Prostate gland (tissue), 2 donors: Measurements from ENCODE around the gene BRD7. TPM values are rescaled to one million over a fixed set of nuclear protein-coding genes. Genes with fewer than 3 reads are reported as not detected.

Source experiments
- DNase-seq: peaks from one replicate; pipeline ENCODE4 v3.0.0-alpha.2; 2019; ENCODE audit warnings: low spot score
- H3K27ac ChIP-seq, 2 donors: fragments of 200-600 bp; sonication (generic); 2 replicates each; pipeline ENCODE4 v1.5.1; 2017 to 2019
- H3K27me3 ChIP-seq: fragments of 200-600 bp; sonication (generic); replicated peaks from 2 replicates; pipeline ENCODE4 v1.5.1; 2019; ENCODE audit not compliant: insufficient read depth
- H3K36me3 ChIP-seq, 2 donors: fragments of 200-600 bp; sonication (generic); 1 replicate in 1 of 2; 2 replicates in 1 of 2; pipeline versions ENCODE4 v1.5.1 to v1.8.1; 2017 to 2019
- H3K4me1 ChIP-seq: fragments of 200-600 bp; sonication (generic); replicated peaks from 2 replicates; pipeline ENCODE4 v1.5.1; 2019
- H3K4me3 ChIP-seq, 2 donors: fragments of 200-600 bp; sonication (generic); 2 replicates each; pipeline ENCODE4 v1.5.1; 2017 to 2019
- H3K9me3 ChIP-seq: fragments of 200-600 bp; sonication (generic); 2 replicates; pipeline ENCODE4 v1.5.1; 2017
- CTCF ChIP-seq, 4 experiments: fragments of 200-600 bp in 2 of 4; fragments of 450-650 bp in 2 of 4; sonication (generic) in 2 of 4; IDR thresholded peaks; 1 replicate in 3 of 4; 2 replicates in 1 of 4; pipeline ENCODE4 v1.5.1; 2016 to 2019; ENCODE audit warnings: antibody characterized with exemption in 4 of 4, mild to moderate bottlenecking in 2 of 4, moderate library complexity in 2 of 4
- POLR2AphosphoS5 ChIP-seq: sonication (generic); formaldehyde crosslinking; IDR thresholded peaks from one replicate; pipeline ENCODE4 v1.6.1; 2017; ENCODE audit warnings: antibody characterized with exemption
- WGBS: methylation state at CpG from one replicate; pipeline ENCODE4 v1.1.5; 2018; 5-methylcytosine and 5-hydroxymethylcytosine counted together
- intact Hi-C: fragments of 100-400 bp; cut with DNase I; formaldehyde crosslinking; loops from one replicate; pipeline ENCODE4 v1.14.2; 2022
- microRNA-seq: library from miRNA; unstranded; fragments of <30 nt; microRNA quantifications from one replicate; pipeline ENCODE4, GENCODE V29; 2016
- small RNA-seq, 2 donors: library from RNA; depleted of rRNA; stranded (forward); fragments of <200 nt; gene quantifications; one replicate each; pipeline ENCODE3, GENCODE V24; 2016
- total RNA-seq, 2 donors: library from RNA; depleted of rRNA; stranded (reverse); fragments of >200 nt; gene quantifications; one replicate each; pipeline ENCODE4 v1.1.0, GENCODE V29; 2016

BRD7 gene
- total RNA-seq, 2 donors from 2014 or later = 38.7 to 66.0 TPM

- intact Hi-C loops = no loop called here
- Histone ChIP-seq H3K4me3 (peak within 1 kb of the TSS in 1 of 2 donors; percentile 3), H3K27me3 (no peaks in the 10 kb centered on the region), H3K36me3 (no peaks in the 10 kb centered on the region), H3K4me1 (peaks cover 3% of the 10 kb centered on the region), H3K9me3 (no peaks in the 10 kb centered on the region), H3K27ac (no peak within 1 kb of the TSS)
- no peak for DNase-seq
- 20% methylated on average over 25 of the region's 25 CpGs for WGBS
- TF ChIP-seq POLR2AphosphoS5 (no peak), CTCF (IDR thresholded peaks at IDR 0.05) (no peak)
These were observed 102.3 kb downstream of the BRD7 start, which contains the start of gene ADCY7 for GRCh38 chr16:50266337-50267091. Gene ADCY7 (plus strand): TSS chr16:50266551. CDS start chr16:50288180, 21,629 bp downstream.

Small RNAs within 50 kb of the gene (microRNA-seq; reads per million reads assigned to microRNA genes)
- gene MIR6771 = not detected

Small RNAs within 50 kb of the gene (small RNA-seq; reads per million reads assigned to genes)
- gene MIR6771 = 0 reads per million in 2 donors

Other genes with a start within 250 kb of the BRD7 start
- gene TENT4B, start 215.7 kb downstream of the BRD7 start, total RNA-seq = 10 to 100 TPM; 11.5 to 15.1 TPM
- 10 to 100 TPM in 1 of 2 donors, 1 to 10 TPM in 1; 2.0 to 10.9 TPM for gene ADCY7, start 102.4 kb downstream of the BRD7 start, total RNA-seq
- gene NKD1, start 179.4 kb upstream of the BRD7 start, total RNA-seq = 10 to 100 TPM in 1 of 2 donors, 1 to 10 TPM in 1; 7.0 to 13.8 TPM